Neural crest cell (in vitro differentiated cells): ENCODE data around the gene LINS1. TPM values are rescaled to one million over a fixed set of nuclear protein-coding genes. Genes with fewer than 3 reads are reported as not detected.

Experiments
- DNase-seq: peaks from one replicate; pipeline ENCODE4 v3.0.0; 2021; ENCODE audit warnings: low read depth, mixed read lengths, low spot score
- H3K27ac Mint-ChIP-seq: one replicate; pipeline ENCODE4 v1.8.0; 2021; ENCODE audit warnings: mild to moderate bottlenecking, mixed read lengths; ENCODE audit not compliant: unreplicated experiment
- H3K27me3 Mint-ChIP-seq: 2 replicates; pipeline ENCODE4 v1.8.0; 2021; ENCODE audit warnings: low read depth, mild to moderate bottlenecking, mixed read lengths
- H3K36me3 Mint-ChIP-seq: 2 replicates; pipeline ENCODE4 v1.8.0; 2021; ENCODE audit warnings: low read depth, mild to moderate bottlenecking, mixed read lengths
- H3K4me1 Mint-ChIP-seq: 2 replicates; pipeline ENCODE4 v1.8.0; 2021; ENCODE audit warnings: mixed read lengths
- H3K4me3 Mint-ChIP-seq: one replicate; pipeline ENCODE4 v1.8.0; 2021; ENCODE audit warnings: mild to moderate bottlenecking, mixed read lengths
- H3K9me3 Mint-ChIP-seq: 2 replicates; pipeline ENCODE4 v1.8.0; 2021; ENCODE audit warnings: mixed read lengths
- total RNA-seq: library from RNA; stranded (reverse); gene quantifications from 2 replicates; pipeline ENCODE4 v1.2.1, GENCODE V29; 2021
- TF ChIP-seq, protein P1 (sequence below): fragments of 200-600 bp; sonication (generic); conservative IDR thresholded peaks from 2 replicates; pipeline ENCODE4 v1.5.0; 2021; ENCODE audit warnings: antibody characterized with exemption, mild to moderate bottlenecking

The LINS1 gene
- total RNA-seq, 1 donor from 2014 or later = 18.2 TPM

DNA sequence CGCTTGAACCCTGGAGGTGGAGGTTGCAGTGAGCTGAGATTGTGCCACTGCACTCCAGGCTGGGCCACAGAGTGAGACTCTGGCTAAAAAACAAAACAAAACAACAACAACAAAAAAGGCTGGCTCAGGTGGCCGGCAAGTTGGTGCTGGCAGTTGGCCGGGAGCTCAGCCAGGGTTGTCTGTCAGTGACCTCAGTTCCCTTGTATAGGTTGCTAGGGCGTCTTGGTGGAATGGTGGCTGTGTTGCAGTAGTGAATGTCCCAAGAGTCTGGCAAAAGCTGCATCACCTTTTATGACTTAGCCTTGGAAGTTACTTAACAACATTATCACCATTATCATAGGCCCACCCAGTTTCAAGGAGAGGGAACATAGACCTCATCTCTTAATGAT lies 41.0 kb upstream of the LINS1 start:
- TF ChIP-seq, protein P1, sequence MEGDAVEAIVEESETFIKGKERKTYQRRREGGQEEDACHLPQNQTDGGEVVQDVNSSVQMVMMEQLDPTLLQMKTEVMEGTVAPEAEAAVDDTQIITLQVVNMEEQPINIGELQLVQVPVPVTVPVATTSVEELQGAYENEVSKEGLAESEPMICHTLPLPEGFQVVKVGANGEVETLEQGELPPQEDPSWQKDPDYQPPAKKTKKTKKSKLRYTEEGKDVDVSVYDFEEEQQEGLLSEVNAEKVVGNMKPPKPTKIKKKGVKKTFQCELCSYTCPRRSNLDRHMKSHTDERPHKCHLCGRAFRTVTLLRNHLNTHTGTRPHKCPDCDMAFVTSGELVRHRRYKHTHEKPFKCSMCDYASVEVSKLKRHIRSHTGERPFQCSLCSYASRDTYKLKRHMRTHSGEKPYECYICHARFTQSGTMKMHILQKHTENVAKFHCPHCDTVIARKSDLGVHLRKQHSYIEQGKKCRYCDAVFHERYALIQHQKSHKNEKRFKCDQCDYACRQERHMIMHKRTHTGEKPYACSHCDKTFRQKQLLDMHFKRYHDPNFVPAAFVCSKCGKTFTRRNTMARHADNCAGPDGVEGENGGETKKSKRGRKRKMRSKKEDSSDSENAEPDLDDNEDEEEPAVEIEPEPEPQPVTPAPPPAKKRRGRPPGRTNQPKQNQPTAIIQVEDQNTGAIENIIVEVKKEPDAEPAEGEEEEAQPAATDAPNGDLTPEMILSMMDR = no peak

GRCh38 chr15:100642213-100642949 lies 40.4 kb upstream of the LINS1 start:
- H3K27me3 Mint-ChIP-seq = no peaks in the 10 kb centered on the region
- no peak overlapping the region for H3K27ac Mint-ChIP-seq
- H3K9me3 Mint-ChIP-seq = no peaks in the 10 kb centered on the region
- H3K4me3 Mint-ChIP-seq = no peak overlapping the region
- no peak for DNase-seq
- H3K4me1 Mint-ChIP-seq = peaks cover 8% of the 10 kb centered on the region
- no peaks in the 10 kb centered on the region for H3K36me3 Mint-ChIP-seq
- TF ChIP-seq, protein P1 = no peak

More for the DNA sequence above, 41.0 kb upstream of the LINS1 start:
- no peaks in the 10 kb centered on the region for H3K27me3 Mint-ChIP-seq
- no peaks in the 10 kb centered on the region for H3K36me3 Mint-ChIP-seq
- no peaks in the 10 kb centered on the region for H3K9me3 Mint-ChIP-seq
- peaks cover 8% of the 10 kb centered on the region for H3K4me1 Mint-ChIP-seq
- no peak for DNase-seq
- H3K27ac Mint-ChIP-seq = no peak overlapping the region
- no peak overlapping the region for H3K4me3 Mint-ChIP-seq

DNA sequence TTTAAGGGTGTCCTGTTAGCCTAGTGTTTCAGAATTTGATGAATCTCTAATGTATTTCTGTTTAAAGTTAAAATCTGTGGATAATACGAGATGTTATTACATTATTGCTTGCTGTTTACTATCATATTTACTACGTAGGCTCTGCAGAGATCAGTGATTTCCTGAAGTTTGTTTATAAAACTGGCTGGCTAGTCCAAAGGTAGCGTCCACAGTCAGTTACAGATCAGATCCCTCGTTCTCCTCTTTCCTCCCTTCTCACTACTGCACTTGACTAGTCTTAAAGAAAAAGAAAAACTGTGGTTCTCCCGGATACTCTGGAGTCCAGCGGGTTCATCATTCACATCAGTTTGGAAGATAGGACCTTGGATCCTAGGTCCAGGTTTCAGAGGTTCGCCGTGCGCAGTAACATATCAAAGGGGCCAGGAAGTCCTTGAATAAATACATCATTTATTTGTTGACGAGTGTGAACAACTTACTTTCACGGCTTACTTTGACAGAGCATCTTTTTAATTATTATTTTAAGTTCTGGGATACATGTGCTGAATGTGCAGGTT lies 36.3 kb upstream of the LINS1 start:
- no peaks in the 10 kb centered on the region for H3K36me3 Mint-ChIP-seq
- DNase-seq = no peak
- TF ChIP-seq, protein P1 = no peak
- no peak overlapping the region for H3K27ac Mint-ChIP-seq
- H3K4me3 Mint-ChIP-seq = no peak overlapping the region
- H3K27me3 Mint-ChIP-seq = no peaks in the 10 kb centered on the region
- peaks cover 8% of the 10 kb centered on the region for H3K4me1 Mint-ChIP-seq
- no peaks in the 10 kb centered on the region for H3K9me3 Mint-ChIP-seq

DNA sequence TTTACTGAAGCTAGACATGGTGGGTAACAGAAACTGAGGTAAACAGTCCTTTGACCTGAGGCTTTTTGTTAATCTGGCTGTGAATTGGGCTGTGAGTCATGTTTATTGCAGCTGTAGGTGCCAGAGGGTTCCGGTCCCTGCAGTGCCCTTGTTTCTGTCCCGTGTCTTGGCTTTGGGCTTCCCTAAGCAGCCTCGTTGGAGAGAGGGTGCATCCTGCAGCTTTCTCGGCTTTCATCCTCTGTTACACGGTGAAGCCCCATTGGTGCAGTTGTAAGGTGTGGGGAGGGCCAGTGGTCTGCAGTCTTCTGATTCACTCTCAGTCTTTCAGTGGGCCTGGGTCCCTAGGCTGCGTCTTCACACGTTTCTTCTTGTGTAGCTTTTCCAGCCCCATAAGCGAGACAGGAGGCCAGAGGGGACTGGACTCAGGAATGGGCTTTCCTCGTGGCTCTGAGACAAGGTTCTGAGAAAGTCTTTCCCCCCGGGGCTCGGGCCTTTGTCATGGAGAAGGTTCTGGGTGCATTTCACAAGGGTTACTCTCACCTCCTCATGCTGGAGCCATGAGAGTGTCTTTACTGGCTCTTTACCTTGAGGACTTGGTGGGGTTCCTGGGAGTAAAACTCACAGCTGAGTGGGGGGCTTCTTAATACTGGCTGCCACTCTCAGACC lies 33.6 kb upstream of the LINS1 start:
- Mint-ChIP-seq H3K27ac (no peak overlapping the region), H3K4me1 (no peaks in the 10 kb centered on the region), H3K27me3 (no peaks in the 10 kb centered on the region), H3K36me3 (no peaks in the 10 kb centered on the region), H3K4me3 (no peak overlapping the region), H3K9me3 (no peaks in the 10 kb centered on the region)
- DNase-seq = no peak
- TF ChIP-seq, protein P1 = no peak

- TF ChIP-seq, protein P1 = no peak
- Mint-ChIP-seq H3K4me1 (no peaks in the 10 kb centered on the region), H3K9me3 (no peaks in the 10 kb centered on the region), H3K4me3 (no peak overlapping the region), H3K27ac (no peak overlapping the region), H3K36me3 (peaks cover 2% of the 10 kb centered on the region), H3K27me3 (no peaks in the 10 kb centered on the region)
- no peak for DNase-seq
These were observed 31.7 kb upstream of the LINS1 start for GRCh38 chr15:100633763-100634075.
